K562 (cell line): ENCODE results near the gene TRMT112. TPM values are rescaled to one million over a fixed set of nuclear protein-coding genes. Genes with fewer than 3 reads are reported as not detected.

Experiments used
- ATAC-seq: fragments of 200-7000 bp; cut with Tn5 transposase; 3 replicates; pipeline ENCODE4 v1.9.1; 2020; ENCODE audit warnings: moderate library complexity
- BruUV-seq: library from RNA; stranded (reverse); fragments of 400-500 nt; replicated peaks from 2 replicates; lab custom pipeline; 2021; lab: Mats Ljungman, UMichigan
- CTCF ChIA-PET: fragments of 300-600 bp; formaldehyde crosslinking; extraction: SDS; loops from one replicate; lab custom pipeline; 2021; ENCODE audit warnings: low intra/inter-chr PET ratio; lab: Yijun Ruan, JAX
- POLR2A ChIA-PET: fragments of 300-600, 350-650 bp; sonication (Branson Sonifier 250); formaldehyde crosslinking; extraction: SDS; loops from one replicate; lab custom pipeline; 2021; ENCODE audit warnings: antibody characterized with exemption, inconsistent platforms; lab: Yijun Ruan, JAX
- DNase-seq, 4 experiments: peaks; one replicate each; pipeline versions ENCODE4 v3.0.0 to v3.0.0-alpha.2; 2011 to 2018; ENCODE audit warnings: low spot score in 3 of 4, mixed read lengths in 3 of 4; ENCODE audit errors: extremely low read depth in 1 of 4
- FAIRE-seq: peaks from 2 replicates; lab custom pipeline; 2011; peaks lifted over from hg19 to GRCh38; lab: Jason Lieb, UNC
- H2AFZ ChIP-seq: 2 replicates; pipeline ENCODE4 v1.6.0; 2011; ENCODE audit warnings: low read depth, low read length, control low read depth, inconsistent platforms
- H3K27ac ChIP-seq: fragments of 200-600 bp; 3 replicates; pipeline ENCODE4 v1.8.0; 2011; ENCODE audit warnings: low read depth, mild to moderate bottlenecking, control low read depth, inconsistent platforms, low read length, moderate library complexity, mixed read lengths; ENCODE audit errors: extremely low read depth
- H3K27me3 ChIP-seq, 2 experiments: fragments of 300-600 bp in 1 of 2; 2 replicates in 1 of 2; 3 replicates in 1 of 2; pipeline versions ENCODE4 v1.6.0 to v1.8.0; 2011; ENCODE audit warnings: inconsistent platforms in 2 of 2, low read length in 2 of 2, mild to moderate bottlenecking in 1 of 2, mixed read lengths in 1 of 2, moderate library complexity in 1 of 2; ENCODE audit not compliant: control insufficient read depth in 2 of 2, insufficient read depth in 2 of 2
- H3K36me3 ChIP-seq: fragments of 300-600 bp; 3 replicates; pipeline ENCODE4 v1.8.0; 2011; ENCODE audit warnings: mild to moderate bottlenecking, low read length, inconsistent platforms; ENCODE audit not compliant: control insufficient read depth, insufficient read depth
- H3K4me1 ChIP-seq, 2 experiments: fragments of 200-600 bp in 1 of 2; replicated peaks in 1 of 2; 2 replicates in 1 of 2; 3 replicates in 1 of 2; pipeline versions ENCODE4 v1.5.1 to v1.8.0; 2011; ENCODE audit warnings: inconsistent platforms in 2 of 2, low read length in 2 of 2, mild to moderate bottlenecking in 1 of 2, mixed read lengths in 1 of 2, moderate library complexity in 1 of 2; ENCODE audit not compliant: control insufficient read depth in 2 of 2, insufficient read depth in 2 of 2
- H3K4me2 ChIP-seq: 2 replicates; pipeline ENCODE4 v1.6.1; 2011; ENCODE audit warnings: low read length, control low read depth, inconsistent platforms, mixed read lengths; ENCODE audit not compliant: insufficient read depth
- H3K4me3 ChIP-seq: fragments of 200-600 bp; sonication (generic), shearing (Covaris generic); 2 replicates; pipeline ENCODE4 v1.5.1; 2016; ENCODE audit warnings: control low read depth, inconsistent platforms
- H3K79me2 ChIP-seq: fragments of 200-600 bp; 3 replicates; pipeline ENCODE4 v1.8.0; 2011; ENCODE audit warnings: low read length, inconsistent platforms; ENCODE audit not compliant: control insufficient read depth, insufficient read depth
- H3K9ac ChIP-seq, 2 experiments: 2 replicates each; pipeline versions ENCODE4 v1.6.0 to v1.6.1; 2011; ENCODE audit warnings: low read depth in 2 of 2, low read length in 2 of 2, control low read depth in 1 of 2, inconsistent platforms in 1 of 2, mild to moderate bottlenecking in 1 of 2, mixed read lengths in 1 of 2; ENCODE audit not compliant: insufficient read depth in 1 of 2
- H3K9me1 ChIP-seq: one replicate; pipeline ENCODE4 v1.6.0; 2011; ENCODE audit warnings: inconsistent platforms, mild to moderate bottlenecking, low read length, moderate library complexity; ENCODE audit not compliant: control insufficient read depth, insufficient read depth
- H3K9me3 ChIP-seq: replicated peaks from 2 replicates; pipeline ENCODE4 v1.5.1; 2011; ENCODE audit warnings: low read depth, low read length, inconsistent platforms; ENCODE audit not compliant: control insufficient read depth, insufficient read depth
- H4K20me1 ChIP-seq: replicated peaks from 2 replicates; pipeline ENCODE4 v1.6.1; 2011; ENCODE audit warnings: low read length, inconsistent platforms, mixed read lengths; ENCODE audit not compliant: control insufficient read depth, insufficient read depth
- BCOR ChIP-seq: fragments of 450-650 bp; IDR thresholded peaks from 2 replicates; pipeline ENCODE4 v1.6.1; 2016
- E2F6 ChIP-seq, 2 experiments: IDR thresholded peaks; 2 replicates each; pipeline ENCODE4 v1.6.1; 2011; ENCODE audit warnings: borderline replicate concordance in 1 of 2, control low read depth in 1 of 2, low read depth in 1 of 2, low read length in 1 of 2, mild to moderate bottlenecking in 1 of 2, mixed read lengths in 1 of 2, moderate library complexity in 1 of 2; ENCODE audit not compliant: insufficient read depth in 1 of 2, insufficient read length in 1 of 2, poor library complexity in 1 of 2, severe bottlenecking in 1 of 2; ENCODE audit errors: extremely low read depth in 1 of 2
- MTA2 ChIP-seq: fragments of 450-650 bp; IDR thresholded peaks from 2 replicates; pipeline ENCODE4 v1.6.1; 2016; ENCODE audit warnings: low read depth
- THAP7 ChIP-seq: fragments of 250-450 bp; sonication (Bioruptor Pico); IDR thresholded peaks from 2 replicates; pipeline ENCODE4 v1.5.0; 2021
- ZBTB40 ChIP-seq, 2 experiments: fragments of 450-650 bp in 1 of 2; sonication (generic) in 1 of 2; formaldehyde crosslinking in 1 of 2; IDR thresholded peaks; 2 replicates each; pipeline versions ENCODE4 v1.7.1 to v1.9.0; 2016 to 2022; ENCODE audit warnings: inconsistent platforms in 1 of 2, mild to moderate bottlenecking in 1 of 2, missing genetic modification reagents in 1 of 2
- WGBS: fragments of 100-300 bp; shearing (Covaris generic); methylation state at CpG from one replicate; pipeline ENCODE4 v1.1.6; 2016; ENCODE audit warnings: low coverage, mixed read lengths; ENCODE audit not compliant: insufficient coverage; ENCODE audit errors: missing lambda C conversion rate; 5-methylcytosine and 5-hydroxymethylcytosine counted together
- in situ Hi-C: fragments of 300-500 bp; cut with MboI; formaldehyde crosslinking; loops from 4 replicates; pipeline ENCODE4 v1.15.0; 2018; ENCODE audit warnings: inconsistent platforms, mixed read lengths
- intact Hi-C: fragments of 100-400 bp; cut with micrococcal nuclease; formaldehyde crosslinking; loops from 2 replicates; pipeline ENCODE4 v1.14.2; 2022
- polyA plus RNA-seq, 8 experiments: library from polyadenylated mRNA; depleted of rRNA in 4 of 8; stranded (reverse) in 5 of 8; unstranded in 3 of 8; fragments of >200 nt; fragmentation: Nextera tagmentation in 2 of 8; fragmentation: Illumina TruSeq in 1 of 8; extraction: Ambion mirVana in 2 of 8; extraction: Trizol in 1 of 8; gene quantifications; 2 replicates each; pipeline versions ENCODE4 v1.2.1 to v1.2.3, GENCODE V29; 2011 to 2014; ENCODE audit warnings: inconsistent platforms in 1 of 8, missing spikeins in 1 of 8
- total RNA-seq, 7 experiments: library from RNA; depleted of rRNA in 6 of 7; stranded (reverse); fragments of >200 nt in 6 of 7; fragmentation: Illumina TruSeq in 2 of 7; extraction: Trizol in 2 of 7; gene quantifications; 2 replicates each; pipeline versions ENCODE4 v1.2.1 to v1.2.3, GENCODE V29; 2011 to 2021; ENCODE audit warnings: low replicate concordance in 1 of 7

Gene TRMT112
- total and polyA plus RNA-seq, 9 of the 15 experiments (the other 6 are each of a cell fraction or from before 2014, with no cell fraction given) = 162 to 444 (median 300) TPM

GRCh38 chr11:64318766-64319761 lies 1.7 kb upstream of the TRMT112 start:
- ATAC-seq = no peak
- Histone ChIP-seq H3K4me3 (peak overlapping the region; percentile 94), H3K9ac (peak overlapping the region; percentile 92 to 94; a peak in 3 of 4 replicates), H4K20me1 (no peaks in the 10 kb centered on the region; the same call in 1 of the 2 replicates), H2AFZ (no peak overlapping the region), H3K9me1 (no peaks in the 10 kb centered on the region), H3K36me3 (peaks cover 58% of the 10 kb centered on the region; the same call in 2 of the 3 replicates), H3K27me3 (no peaks in the 10 kb centered on the region), H3K79me2 (peaks cover 30% of the 10 kb centered on the region), H3K4me2 (peak overlapping the region; percentile 95), H3K27ac (peak overlapping the region; percentile 99; the same call in 2 of the 3 replicates), H3K4me1 (peaks cover 10 to 66% of the 10 kb centered on the region in 2 experiments; a peak in 4 of 5 replicates), H3K9me3 (no peaks in the 10 kb centered on the region)
- CTCF ChIA-PET = interaction anchor here (0.6 to 2.7 kb wide), 4 partner anchors 24 to 36 kb away, joined by 3 to 19 read pairs (median 8); no protein-coding TSS in a partner anchor
- intact Hi-C loops (no loop called here), in situ Hi-C loops (no loop called here)
- FAIRE-seq = no peak
- WGBS = 19% methylated on average over 17 of the region's 19 CpGs
- POLR2A ChIA-PET = interaction anchor here (0.5 to 2.6 kb wide), 5 partner anchors 8 to 133 kb away, joined by 3 to 12 read pairs (median 4); partner anchors contain the start of gene STIP1
- peak in 3 of 4 experiments; percentile 59 to 76 (median 71) for DNase-seq
- BruUV-seq = TSS peak; percentile 29
- peak in 1 of 2 experiments; percentile 54 for TF ChIP-seq E2F6 (IDR thresholded peaks at IDR 0.05; ENCODE audit: borderline replicate concordance in 1 of 2, extremely low read depth in 1 of 2, insufficient read depth in 1 of 2, insufficient read length in 1 of 2, low read depth in 1 of 2, low read length in 1 of 2, poor library complexity in 1 of 2, severe bottlenecking in 1 of 2)
- peak; percentile 28; the same call in 1 of the 2 replicates for TF ChIP-seq MTA2
- TF ChIP-seq BCOR = no peak
- peak; percentile 33; the same call in 1 of the 2 replicates for TF ChIP-seq ZBTB40 (IDR thresholded peaks at IDR 0.05)
- TF ChIP-seq ZBTB40 (CRISPR knock-in tag; IDR thresholded peaks at IDR 0.05) = no peak
- TF ChIP-seq THAP7 (CRISPR knock-in tag) = no peak
